Neutrophil (primary cell): ENCODE results near the gene PROM1.
A peak's percentile ranks its signal among the peaks of the same experiment; 100 is the strongest.

Experiments used
- H3K27ac ChIP-seq: fragments of 200-600 bp; sonication (generic); 2 replicates; pipeline ENCODE4 v1.5.1; 2016; ENCODE audit warnings: mild to moderate bottlenecking, moderate library complexity
- H3K27me3 ChIP-seq: fragments of 200-600 bp; sonication (generic); 2 replicates; pipeline ENCODE4 v1.6.0; 2016; ENCODE audit warnings: mild to moderate bottlenecking
- H3K36me3 ChIP-seq: fragments of 200-600 bp; sonication (generic); 2 replicates; pipeline ENCODE4 v1.5.1; 2017
- H3K4me1 ChIP-seq, 2 experiments: fragments of 200-600 bp in 1 of 2; sonication (generic) in 1 of 2; 1 replicate in 1 of 2; 2 replicates in 1 of 2; pipeline versions ENCODE4 v1.5.1 to v1.6.1; 2013 to 2016; ENCODE audit warnings: low read depth in 1 of 2, low read length in 1 of 2, mild to moderate bottlenecking in 1 of 2, moderate library complexity in 1 of 2; ENCODE audit not compliant: control insufficient read depth in 1 of 2, insufficient read depth in 1 of 2
- H3K4me3 ChIP-seq, 2 experiments: fragments of 200-600 bp in 1 of 2; sonication (generic) in 1 of 2; 1 replicate in 1 of 2; 2 replicates in 1 of 2; pipeline ENCODE4 v1.5.1; 2013 to 2016; ENCODE audit warnings: low read depth in 1 of 2, low read length in 1 of 2, mild to moderate bottlenecking in 1 of 2, moderate library complexity in 1 of 2
- H3K9me3 ChIP-seq: fragments of 200-600 bp; sonication (generic); 2 replicates; pipeline ENCODE4 v1.5.1; 2016
- TF ChIP-seq, protein P1 (sequence below): fragments of 200-600 bp; sonication (generic); IDR thresholded peaks from 2 replicates; pipeline ENCODE4 v1.5.1; 2016; ENCODE audit warnings: antibody characterized with exemption

PROM1 gene

DNA sequence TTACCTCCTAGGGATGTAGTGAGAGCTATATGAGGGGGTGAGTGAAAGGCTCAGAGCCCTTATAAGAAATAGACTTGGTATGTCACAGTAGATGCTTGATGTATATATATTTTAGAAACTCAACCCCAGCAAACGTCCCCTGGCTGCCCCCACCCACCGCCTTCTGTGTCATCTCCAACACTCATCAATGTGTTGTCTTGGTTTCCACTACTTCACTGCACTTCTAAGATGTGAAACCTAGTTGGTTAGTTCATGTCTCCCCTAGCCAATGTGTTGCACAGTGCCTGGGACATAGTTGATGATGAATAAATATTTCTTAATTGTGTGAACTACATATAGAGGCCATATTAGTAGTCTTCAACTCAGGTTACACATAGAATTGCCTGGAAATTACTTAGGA lies 125.3 kb downstream of the PROM1 start:
- TF ChIP-seq, protein P1, sequence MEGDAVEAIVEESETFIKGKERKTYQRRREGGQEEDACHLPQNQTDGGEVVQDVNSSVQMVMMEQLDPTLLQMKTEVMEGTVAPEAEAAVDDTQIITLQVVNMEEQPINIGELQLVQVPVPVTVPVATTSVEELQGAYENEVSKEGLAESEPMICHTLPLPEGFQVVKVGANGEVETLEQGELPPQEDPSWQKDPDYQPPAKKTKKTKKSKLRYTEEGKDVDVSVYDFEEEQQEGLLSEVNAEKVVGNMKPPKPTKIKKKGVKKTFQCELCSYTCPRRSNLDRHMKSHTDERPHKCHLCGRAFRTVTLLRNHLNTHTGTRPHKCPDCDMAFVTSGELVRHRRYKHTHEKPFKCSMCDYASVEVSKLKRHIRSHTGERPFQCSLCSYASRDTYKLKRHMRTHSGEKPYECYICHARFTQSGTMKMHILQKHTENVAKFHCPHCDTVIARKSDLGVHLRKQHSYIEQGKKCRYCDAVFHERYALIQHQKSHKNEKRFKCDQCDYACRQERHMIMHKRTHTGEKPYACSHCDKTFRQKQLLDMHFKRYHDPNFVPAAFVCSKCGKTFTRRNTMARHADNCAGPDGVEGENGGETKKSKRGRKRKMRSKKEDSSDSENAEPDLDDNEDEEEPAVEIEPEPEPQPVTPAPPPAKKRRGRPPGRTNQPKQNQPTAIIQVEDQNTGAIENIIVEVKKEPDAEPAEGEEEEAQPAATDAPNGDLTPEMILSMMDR, result no peak
- Histone ChIP-seq H3K27me3 (no peaks in the 10 kb centered on the region), H3K4me1 (peaks cover 31 to 32% of the 10 kb centered on the region in 2 experiments), H3K9me3 (no peaks in the 10 kb centered on the region), H3K4me3 (no peak overlapping the region), H3K36me3 (no peaks in the 10 kb centered on the region), H3K27ac (no peak overlapping the region)

DNA sequence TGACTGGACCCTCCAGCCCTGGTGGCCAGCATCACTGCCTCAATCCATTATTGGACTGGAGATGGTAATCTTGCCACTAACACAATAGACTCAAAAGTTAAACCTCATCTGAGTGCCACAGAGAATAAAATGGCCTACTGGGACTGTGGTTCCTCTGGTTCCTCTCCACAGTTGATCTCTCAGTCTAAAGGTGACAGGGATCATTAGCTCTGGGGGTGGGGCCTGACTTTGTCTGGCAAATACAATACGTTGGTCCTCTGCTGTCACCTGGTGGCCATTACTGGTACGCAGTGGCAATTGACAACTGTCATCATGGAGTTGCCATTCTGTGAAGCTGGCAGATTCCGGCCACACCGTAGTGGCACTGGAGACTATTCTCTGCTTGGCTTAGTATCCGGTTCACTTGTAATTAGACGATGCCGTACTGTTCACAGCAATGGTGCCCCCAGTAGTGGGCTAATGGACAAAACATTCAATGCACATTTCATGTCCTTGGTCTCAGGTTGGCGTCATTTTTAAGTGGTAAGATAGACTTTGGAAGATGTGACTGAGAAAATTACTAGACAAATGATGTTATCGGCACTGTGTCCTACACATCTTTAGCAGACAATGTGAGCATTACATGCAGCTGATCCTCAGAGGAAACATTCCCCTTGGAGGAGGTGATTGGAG lies 127.5 kb downstream of the PROM1 start:
- Histone ChIP-seq H3K27me3 (no peaks in the 10 kb centered on the region), H3K36me3 (no peaks in the 10 kb centered on the region), H3K27ac (no peak overlapping the region), H3K9me3 (no peaks in the 10 kb centered on the region), H3K4me1 (peaks cover 9 to 16% of the 10 kb centered on the region in 2 experiments), H3K4me3 (no peak overlapping the region)
- TF ChIP-seq, protein P1, result peak; percentile 88

DNA sequence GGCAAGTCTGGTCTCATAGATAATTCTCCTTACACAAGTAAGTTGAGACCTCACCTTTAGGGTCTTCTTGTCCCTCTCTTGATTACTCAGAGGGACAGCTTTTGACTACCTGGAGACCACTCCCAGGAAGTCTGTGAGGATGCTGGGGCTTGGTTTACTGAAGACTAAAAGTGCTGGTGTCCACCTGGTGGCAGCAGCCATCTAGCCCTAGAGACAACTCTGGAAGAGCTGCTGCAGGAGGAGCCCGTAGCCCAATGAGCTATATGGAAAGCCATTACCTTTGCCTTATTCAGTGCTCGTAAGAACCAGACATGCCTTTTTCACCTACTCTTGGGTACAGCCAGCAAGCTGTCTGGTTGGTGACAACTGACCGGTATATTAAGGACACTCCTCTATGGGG lies 128.2 kb downstream of the PROM1 start:
- Histone ChIP-seq H3K4me3 (no peak overlapping the region), H3K9me3 (no peaks in the 10 kb centered on the region)

DNA sequence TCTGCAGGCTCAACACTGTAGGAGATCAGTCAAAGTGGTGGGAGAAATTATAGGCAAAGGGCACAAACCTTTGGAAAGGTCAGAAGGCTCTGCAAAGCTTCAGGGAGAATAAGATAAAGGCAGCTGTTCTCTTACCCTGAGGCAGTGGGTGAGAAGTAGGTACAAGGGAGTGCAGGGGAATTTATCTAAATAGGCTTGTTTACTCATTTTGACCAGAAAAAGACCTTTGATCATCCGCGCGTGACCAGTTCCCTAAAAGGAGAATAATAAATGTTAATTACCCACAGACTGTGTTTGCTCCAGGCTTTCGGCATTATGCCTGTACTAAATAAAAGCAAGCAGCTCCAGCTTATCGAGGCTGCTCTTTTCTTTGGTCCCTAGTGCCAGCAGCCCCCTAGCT lies 130.2 kb downstream of the PROM1 start:
- Histone ChIP-seq H3K9me3 (no peaks in the 10 kb centered on the region), H3K4me1 (peaks cover 13 to 23% of the 10 kb centered on the region in 2 experiments), H3K36me3 (no peaks in the 10 kb centered on the region), H3K27ac (no peak overlapping the region), H3K4me3 (no peak overlapping the region), H3K27me3 (no peaks in the 10 kb centered on the region)
- TF ChIP-seq, protein P1, result no peak

More for the DNA sequence above, 128.2 kb downstream of the PROM1 start:
- H3K36me3 ChIP-seq, result no peaks in the 10 kb centered on the region
- peaks cover 12 to 21% of the 10 kb centered on the region in 2 experiments for H3K4me1 ChIP-seq
- TF ChIP-seq, protein P1, result no peak
- H3K27me3 ChIP-seq, result no peaks in the 10 kb centered on the region
- no peak overlapping the region for H3K27ac ChIP-seq

DNA sequence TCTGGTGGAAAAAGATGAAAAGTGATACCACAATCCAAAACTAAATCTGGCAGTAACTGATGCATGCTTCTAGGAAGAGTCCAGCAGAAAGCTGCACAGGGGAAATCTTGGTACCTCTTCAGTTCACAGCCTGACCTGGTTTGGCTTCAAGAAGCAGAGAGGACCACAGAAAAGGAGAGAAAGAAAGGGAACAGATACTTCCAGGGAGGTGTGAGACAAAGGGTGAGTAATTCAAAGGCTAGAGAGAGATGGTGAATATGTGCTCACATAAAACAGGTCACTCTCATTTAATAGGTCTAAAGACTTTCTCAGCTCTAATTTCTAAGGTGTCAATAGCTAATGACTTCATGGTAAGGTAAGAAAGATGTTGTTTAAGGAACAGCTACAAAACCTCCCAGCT lies 132.0 kb downstream of the PROM1 start:
- TF ChIP-seq, protein P1, result no peak
- Histone ChIP-seq H3K4me3 (no peak overlapping the region), H3K27me3 (no peaks in the 10 kb centered on the region), H3K9me3 (no peaks in the 10 kb centered on the region), H3K36me3 (no peaks in the 10 kb centered on the region), H3K4me1 (peaks cover 13 to 23% of the 10 kb centered on the region in 2 experiments), H3K27ac (no peak overlapping the region)
